HG03025 (cell line): ENCODE data around the gene ID4.

Source experiments
- ATAC-seq: cut with Tn5 transposase; IDR thresholded peaks from one replicate; pipeline ENCODE4 v1.9.1; 2021; ENCODE audit warnings: mild to moderate bottlenecking, moderate library complexity; ENCODE audit not compliant: unreplicated experiment, low FRiP score

ID4 gene, protein sequence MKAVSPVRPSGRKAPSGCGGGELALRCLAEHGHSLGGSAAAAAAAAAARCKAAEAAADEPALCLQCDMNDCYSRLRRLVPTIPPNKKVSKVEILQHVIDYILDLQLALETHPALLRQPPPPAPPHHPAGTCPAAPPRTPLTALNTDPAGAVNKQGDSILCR

DNA sequence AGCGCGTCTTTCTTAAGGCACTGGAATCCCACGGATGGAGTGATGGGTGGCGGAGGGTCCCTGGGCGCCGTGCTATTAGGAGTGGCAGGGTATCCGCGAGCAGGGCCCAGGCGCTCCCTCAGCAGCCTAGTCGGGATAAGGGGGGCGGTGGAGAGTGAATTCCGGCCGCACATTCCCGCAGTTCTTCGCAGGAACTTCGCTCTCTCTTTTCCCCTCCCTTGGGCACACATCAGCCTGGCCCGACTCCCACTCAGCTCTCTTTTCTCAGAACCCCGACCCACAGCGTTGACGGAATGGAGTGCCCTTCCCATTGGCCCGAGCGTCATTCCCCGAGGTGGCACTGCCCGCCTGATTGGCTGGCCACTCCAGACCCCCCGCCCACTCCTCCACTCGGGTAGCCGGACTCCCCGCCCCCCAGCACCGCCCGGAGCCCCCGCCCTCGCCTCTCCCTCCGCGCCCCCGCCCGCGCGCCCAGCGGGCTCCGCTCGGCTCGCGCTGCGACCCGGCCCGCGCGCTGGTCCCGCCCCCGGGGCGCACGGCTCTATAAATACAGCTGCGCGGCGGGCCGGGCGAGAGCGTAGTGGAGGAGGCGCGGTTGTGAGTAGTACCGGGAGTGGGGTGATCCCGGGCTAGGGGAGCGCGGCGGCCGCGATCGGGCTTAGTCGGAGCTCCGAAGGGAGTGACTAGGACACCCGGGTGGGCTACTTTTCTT lies at the start of gene ID4:
ID4 (plus strand) TSS at position 572 of the 712 bp plus-strand sequence. CDS start 385 bp downstream, outside the sequence.
- no peak for ATAC-seq

DNA sequence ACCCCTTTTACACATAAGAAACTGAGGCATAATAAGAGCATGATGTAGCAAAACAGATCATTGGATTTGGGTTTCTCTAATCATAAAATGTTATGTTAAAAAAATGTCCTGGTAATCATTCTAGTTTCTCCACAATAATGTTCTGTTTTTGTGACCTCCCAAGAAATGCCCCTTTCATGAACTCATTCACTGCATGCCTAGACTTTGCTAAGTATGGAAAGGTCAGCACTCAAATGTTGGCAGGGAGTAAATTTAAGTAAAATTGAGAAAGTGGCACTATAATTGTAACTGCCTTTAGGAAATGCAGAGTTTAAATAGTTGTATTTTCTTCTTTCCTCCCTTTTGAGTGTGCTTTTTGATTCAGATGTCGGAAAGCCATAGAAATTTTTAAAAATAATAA lies 48.5 kb upstream of the ID4 start:
- ATAC-seq: no peak

DNA sequence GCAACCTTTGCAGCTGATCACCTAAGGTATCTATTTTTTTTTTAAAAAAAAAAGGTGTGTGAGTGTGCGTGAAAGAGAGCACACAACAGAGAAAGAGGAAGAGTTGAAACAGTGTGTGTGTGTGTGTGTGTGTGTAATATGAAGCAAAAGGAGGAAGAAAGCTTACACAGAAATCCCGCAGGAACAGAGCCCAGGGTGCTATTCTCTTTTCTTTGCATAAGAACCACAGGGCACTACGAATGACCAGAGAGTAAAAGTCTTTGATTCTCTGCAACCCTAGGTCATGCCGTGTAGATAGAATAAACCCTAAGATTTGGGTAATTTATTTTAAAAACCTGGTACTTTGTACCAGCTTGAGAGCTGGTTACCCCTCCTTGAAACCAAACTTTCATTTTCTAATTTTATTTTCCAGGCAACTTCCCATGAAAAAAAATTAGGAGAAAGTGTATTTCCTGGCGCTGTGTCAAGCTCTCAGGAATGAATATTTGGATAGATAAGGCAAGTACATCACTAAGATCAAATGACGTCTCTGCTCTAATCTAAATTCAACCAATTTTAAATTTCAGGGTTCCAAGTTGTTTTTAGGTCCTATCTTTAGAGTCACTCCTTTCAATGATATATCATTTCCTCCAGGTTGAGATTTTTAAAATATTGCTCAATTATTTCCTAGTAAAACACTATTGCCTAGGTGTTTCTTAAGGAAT lies 47.9 kb upstream of the ID4 start:
- ATAC-seq: no peak

DNA sequence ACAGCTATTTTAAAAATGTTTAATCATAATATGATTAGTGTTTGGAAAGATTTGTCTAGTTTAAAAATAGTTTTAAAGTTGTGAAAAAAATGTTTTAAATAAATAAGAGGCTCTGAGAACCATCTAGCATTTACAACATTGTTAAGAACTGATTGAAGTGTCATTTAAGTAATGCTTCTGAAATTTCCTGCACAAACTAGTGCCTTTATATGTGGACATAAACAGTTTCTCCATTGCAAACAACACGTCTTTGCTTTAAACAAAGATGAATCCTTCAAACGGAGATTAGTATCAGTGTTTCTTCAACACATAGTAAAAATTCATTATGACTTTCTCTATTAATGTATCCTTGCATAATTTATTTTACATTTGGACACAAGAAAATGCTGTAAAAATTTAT lies 45.9 kb upstream of the ID4 start:
- no peak for ATAC-seq

DNA sequence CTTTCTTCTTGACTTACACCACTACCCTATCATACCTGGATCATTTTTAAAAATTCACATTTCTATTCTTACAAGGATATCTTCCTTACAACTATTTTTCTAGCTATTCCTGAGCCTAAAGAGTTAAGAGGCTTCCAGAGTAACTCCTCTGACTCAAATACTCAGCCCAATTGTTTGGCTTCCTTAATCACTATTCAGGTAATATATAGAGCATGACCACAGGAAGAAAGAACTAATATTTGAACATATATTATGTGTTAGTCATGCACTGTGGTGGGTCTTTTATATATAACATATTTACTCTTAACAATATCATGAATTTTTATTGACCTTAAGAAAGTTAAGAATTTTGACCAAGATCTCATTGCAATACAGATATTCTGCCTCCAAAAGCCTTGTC lies 42.0 kb upstream of the ID4 start:
- ATAC-seq: no peak

DNA sequence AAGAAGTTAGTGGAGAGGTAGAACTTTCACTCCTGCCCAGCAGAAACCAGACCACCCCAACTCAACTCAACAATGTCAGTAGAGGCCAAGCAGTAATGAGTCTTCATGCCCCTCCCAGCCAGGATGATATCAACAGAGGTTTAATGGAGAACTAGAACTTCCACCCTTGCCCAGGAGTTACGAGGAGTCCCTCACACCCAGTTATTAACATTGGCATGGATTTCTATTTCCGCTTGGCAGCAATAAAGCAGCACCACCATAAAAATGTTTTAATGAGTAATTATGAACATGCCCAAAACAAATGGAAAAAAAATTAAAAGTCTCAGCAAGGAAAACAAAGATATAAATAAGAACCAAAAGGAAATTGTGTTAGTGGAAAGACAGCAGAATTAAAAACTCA lies 40.7 kb upstream of the ID4 start:
- ATAC-seq: no peak

DNA sequence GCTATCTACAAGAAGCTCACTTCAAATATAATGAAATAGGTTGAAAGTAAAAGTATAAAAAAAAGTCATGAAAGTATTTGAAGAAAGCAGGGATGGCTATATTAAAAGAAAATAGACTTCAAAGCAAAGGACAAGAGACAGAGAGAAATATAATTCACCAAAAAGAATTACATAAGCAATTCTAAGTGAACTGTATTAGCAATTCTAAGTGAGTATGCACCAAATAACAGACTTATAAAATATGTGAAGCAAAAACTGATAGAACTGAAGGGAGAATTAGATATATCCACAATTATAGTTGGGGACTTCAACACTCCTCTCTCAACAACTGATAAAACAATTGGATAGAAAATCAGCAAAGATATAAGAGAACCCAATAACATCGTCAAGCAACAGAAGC lies 38.8 kb upstream of the ID4 start:
- no peak for ATAC-seq

DNA sequence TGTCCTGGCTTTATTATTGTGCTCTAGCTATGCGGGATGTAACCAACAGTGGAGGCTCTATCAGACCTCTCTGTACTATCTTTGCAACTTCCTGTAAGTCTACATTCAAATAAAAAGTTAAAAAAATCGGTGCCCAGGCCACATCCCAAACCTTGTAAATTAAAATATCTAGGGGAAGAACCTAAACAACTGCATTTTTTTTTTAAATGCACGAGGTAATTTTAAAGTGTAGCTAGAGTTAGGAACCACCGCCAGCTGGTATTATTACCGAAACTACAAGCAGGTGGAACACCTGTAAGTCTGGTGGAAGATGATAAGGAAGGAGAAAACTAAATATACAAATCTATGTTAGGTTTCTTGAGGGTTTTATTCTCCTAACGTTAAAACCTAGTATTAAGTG lies 34.5 kb upstream of the ID4 start:
- no peak for ATAC-seq

DNA sequence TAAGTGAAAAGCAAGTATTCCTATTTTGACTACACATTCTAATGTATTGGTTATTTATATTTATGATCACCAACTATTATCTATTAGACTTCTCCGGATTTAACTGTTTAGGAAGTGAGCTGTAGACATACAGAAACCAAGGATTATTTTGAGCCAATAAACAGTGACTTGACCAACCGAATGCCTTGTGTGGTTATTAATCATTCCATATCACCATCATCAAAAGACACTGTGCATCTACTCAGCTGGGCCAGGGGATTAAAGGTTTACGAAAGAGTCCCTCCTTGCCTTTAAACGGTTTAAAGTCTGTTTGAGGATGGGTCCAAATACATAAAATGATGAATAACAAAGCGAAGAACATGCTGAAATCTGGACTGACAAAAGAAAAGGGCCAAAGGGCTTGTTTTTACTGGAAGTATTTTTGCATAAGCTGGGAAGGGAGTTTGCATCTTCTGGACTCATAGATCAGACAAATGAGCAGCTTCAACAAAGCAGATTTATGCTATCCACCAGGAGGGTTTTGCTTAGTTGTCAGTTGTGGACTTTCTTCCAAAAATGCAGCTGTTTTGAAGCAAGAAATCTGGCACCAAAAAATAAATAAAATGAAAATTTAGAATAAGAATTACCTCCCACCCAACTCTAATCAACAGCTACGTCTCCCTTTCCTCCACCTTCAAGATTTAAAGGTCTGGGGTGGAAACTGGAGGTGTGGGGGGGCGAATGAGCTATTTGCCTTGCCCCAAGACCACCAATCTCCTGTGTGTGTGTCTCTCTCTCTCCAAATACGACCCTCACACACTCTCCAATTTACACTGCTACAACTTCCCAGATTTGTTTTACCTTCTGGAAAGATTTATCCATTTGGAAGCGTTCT lies 33.6 kb upstream of the ID4 start:
- ATAC-seq: no peak

DNA sequence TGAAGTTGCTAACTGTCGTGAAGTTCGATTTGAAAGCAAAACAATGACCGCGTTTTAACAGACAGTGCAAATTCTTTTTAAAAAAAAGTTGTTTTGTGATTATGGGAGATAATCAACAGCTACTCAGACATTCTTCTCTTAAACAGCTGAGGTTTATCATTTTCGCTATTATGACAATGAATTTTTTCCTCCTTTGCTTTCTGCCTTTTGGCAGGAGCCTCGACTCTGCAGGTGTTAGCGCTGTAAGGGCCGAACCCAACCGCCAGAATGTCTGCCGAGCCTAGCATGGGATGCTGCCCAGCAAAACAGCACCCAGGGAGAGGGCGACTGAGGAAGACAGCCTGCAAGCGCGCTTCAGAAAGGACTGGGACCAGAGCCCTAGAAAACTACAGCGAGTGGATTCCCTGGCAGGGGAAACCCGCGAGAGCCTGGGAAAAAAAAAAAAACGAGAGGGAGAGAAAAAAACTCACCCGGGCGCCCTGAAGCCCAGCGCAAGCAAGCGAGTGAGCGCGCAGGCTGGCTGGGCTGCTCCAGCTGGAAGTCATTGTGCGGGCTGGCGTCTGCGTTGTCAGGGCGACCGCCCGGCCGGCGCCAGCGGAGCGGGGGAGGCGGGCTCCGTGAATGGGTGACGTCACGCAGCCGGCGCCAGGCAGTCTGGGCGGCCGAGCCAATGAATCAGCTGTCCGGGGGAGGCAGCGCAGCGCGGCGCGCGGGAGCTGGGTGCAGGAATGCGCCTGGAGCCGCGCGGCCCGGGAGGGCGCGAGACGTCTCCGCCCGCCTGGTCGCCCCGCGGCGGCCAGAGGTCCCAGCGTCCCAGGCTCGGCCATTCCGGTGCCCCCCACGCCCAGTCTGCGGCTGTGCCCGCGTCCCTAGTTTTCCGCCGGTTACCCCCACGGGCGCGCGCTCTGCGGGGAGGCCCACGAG lies 32.7 kb upstream of the ID4 start:
- ATAC-seq: no peak

DNA sequence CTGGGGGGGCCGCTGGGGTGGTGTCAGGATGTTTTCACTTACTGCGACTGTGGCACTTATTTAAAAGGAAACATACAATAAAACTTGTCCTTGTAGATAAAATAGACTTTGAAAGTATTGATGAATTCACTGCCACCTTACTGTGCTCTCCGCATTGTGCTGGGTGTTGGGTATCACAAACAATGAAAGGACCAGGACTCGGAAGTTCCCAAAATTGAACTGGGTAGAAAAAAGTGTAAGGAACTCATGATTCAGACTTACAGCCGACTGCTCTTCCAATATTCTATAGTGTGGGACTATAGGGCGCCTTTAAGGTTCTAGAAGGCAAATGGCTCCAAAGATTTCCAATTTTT lies 32.1 kb upstream of the ID4 start:
- no peak for ATAC-seq

DNA sequence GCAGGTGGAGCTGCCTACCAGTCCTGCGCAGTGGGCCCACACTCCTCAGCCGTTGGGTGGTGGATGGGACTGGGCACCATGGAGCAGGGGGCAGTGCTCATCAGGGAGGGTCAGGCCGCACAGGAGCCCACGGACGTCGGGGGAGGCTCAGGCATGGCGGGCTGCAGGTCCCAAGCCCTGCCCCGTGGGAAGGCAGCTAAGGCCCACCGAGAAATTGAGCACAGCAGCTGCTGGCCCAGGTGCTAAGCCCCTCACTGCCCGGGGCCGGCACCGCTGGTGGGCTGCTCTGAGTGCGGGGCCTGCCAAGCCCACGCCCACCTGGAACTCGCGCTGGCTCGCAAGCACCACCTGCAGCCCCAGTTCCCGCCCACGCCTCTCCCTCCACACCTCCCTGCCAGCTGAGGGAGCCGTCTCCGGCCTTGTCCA lies 30.2 kb upstream of the ID4 start:
- no peak for ATAC-seq

DNA sequence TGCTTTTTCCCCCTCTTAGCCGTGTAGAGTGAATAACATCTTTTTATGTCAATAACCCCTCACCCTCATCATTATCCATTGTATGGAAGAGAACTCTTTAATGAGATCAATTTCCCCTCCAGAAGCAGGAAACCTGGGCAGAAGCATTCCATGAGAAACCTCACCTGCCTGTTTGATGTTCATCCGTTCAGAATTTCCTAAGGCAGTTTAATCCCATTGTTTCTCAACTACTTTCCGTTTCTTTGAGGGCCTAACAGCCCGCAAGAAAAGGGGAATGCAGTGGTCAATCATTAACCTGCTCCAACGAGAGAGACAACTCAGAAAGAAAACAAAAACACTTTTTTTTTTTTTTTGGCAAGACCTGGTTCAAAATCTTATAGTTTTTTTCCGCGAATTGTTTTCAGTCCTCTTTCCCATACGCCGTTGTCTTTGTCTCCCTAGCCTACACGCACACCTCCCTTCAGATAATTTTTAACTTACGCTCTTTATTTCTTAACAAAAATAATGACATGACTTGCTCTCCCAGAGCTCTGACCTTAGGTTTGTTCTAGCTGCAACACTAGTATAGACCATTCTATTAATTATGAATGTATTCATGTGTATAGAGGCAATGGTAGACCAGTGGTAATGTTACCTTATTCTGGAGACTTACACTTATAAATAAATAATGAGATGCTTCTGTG lies 25.6 kb upstream of the ID4 start:
- no peak for ATAC-seq

DNA sequence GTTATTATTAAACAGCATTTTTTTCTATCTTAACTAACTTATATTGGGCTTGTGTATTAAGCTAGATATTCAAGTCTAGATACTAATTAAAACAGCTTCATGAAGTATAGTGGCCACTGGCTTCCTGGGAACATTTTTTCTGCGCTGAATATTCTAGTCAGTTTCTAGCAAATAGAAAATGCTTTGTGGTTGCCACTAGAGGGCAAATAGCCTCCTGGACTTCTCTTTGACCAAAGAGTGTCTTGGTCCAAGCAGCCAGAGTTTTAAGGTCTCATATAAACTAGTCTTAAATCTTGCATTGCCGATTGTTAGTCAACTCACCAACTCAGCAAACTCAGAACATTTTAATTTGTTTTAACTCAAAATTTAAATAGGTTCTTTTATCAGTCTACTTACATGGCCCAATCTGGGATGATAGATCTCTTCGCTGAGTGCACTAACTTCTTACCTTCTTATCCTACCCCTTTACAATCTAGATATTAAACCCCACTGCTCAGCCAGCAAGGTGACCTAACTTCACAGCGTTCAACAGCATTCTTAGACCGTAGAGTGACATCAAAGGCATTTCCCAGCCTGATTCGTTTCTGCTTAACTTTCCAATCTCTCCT lies 24.6 kb upstream of the ID4 start:
- ATAC-seq: no peak

DNA sequence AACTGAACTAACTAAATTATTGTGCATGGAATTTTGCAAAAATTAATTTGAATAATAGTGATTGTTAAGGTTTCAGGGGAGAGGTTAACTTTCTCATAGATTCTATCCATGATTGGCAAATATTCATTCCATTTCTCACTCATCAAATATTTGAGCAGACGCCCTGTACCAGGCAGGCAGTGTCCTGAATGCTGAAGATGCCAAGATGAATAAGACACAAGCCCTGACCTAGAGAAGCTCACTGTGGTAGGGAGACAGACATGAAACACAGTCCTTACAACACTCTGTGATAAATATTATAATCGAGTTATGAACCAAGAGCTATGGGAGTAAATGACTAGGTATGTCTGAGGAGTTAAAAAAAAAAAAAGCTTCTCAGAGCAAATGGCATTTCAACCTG lies 18.4 kb upstream of the ID4 start:
- ATAC-seq: no peak

DNA sequence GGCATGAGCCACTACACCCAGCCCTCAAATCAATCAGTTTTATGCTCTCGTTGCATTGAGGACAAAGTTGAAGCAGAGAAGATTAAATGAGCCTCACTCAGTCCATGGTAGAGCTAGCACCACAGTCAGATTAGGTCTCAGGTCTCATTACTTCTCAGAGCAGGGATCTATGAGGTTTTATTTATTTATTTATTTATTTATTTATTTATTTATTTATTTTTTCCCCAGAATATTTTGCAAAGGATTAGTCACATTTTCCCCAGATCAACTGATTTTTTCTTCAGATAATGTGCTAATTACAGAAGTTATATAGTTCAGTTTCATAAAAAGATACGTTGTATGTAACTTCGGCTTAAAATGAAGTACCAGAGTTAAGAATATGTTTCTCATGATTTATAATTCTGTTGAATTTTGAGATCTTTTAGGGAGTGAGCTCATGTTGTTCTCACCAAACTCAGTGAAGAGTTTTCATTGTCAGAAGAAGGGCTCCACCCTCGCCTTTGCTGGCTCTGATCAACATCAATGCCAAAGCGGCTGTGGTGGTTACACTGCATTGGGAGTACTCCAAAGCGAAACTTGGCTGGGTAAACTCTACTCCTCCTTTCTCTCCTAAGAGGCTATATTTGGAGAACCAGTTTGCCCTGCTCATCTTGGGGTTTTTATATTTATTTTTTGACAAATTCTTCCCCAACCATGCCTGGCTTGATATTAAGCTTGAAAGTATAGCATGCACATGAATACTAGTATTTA lies 12.9 kb upstream of the ID4 start:
- ATAC-seq: no peak

DNA sequence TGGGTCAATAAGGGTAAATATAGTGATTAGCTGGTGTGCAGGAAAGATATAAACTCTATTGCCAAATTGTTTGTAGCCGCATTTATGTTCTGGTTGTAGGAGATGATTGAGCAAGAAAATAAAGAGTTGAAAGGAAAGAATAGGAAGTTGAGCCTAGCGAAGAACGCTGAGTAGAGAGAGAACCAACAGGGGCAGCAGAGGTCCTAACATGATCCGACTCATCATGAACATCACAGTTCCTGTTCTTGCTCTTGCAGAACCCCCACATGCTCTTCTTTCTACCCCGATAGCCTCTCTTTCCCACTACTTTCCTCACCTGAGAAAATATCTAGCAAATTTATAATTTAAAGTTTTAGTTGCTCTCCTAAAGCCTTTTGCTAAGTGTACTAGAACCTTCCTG lies 9.9 kb upstream of the ID4 start:
- ATAC-seq: no peak

DNA sequence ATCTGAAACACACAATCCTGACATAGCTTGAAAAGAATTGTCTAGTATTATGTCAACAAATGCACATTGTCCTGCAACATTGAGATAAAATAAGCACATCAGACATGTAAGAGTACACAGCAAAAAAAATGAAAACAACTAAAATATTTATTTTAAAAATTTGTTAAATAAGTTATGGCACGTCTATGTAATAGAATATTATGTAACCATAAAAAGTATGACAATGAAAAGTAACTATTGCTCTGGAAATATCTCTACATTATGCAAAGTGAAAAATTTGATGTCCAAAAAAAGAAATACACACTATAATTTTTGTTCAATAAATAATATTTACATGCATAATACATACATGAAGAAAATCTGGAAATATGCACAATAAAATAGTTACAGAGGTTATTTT lies 9.3 kb upstream of the ID4 start:
- no peak for ATAC-seq
